Hematopoietic multipotent progenitor cell treated with erythropoietin and hydrocortisone succinate and interleukin-3 and kit ligand, for 8 days (in vitro differentiated cells): ENCODE results near the gene FBXL22.

ENCODE experiments used
- DNase-seq: peaks from one replicate; pipeline ENCODE4 v3.0.0-alpha.2; 2015

Gene FBXL22

DNA sequence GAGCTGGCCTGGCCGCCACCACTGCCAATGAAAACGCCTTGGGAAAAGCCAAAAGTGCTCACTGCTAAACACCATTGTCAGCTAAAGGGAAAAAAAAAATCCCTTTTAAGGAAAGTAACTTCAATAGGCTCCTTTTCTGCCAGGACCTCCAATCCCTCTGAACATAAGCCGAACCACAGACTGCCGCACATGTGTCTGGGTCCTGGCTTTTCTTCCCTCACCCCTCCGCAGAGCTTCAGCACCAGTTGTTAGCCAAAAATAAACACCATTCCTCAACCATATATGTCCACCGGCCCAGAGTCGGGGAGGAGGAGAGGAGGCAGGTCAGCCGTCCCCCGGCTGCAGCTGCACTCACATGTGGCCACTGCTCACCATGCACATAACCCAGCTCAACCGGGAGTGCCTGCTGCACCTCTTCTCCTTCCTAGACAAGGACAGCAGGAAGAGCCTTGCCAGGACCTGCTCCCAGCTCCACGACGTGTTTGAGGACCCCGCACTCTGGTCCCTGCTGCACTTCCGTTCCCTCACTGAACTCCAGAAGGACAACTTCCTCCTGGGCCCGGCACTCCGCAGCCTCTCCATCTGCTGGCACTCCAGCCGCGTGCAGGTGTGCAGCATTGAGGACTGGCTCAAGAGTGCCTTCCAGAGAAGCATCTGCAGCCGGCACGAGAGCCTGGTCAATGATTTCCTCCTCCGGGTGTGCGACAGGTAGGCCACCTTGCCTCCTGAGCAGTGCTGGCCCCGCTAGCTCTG is at the start of gene FBXL22:
FBXL22 (plus strand) TSS at position 350 of the 753 bp plus-strand sequence; CDS start at position 356, 6 bp downstream.
- DNase-seq: no peak

DNA sequence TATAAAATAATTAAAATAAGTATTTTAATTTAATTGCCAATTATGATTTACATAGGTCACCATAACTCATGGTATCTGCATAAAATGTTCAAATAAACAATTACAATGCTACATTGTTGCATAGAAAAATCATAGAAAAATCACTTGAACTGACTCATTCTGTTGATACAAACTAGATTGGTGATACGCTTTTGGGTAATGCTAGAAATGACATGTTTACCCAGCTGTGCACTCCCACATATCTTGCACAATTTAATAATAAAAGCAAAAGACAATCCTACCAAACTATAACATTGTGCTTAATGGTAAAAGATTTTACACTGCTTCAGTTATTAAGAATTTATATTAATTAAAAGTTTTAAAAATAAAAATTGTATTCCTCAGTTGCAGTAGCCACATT is 45.8 kb upstream of the FBXL22 start:
- DNase-seq: no peak

- DNase-seq: peak; percentile 65
Measured at GRCh38 chr15:63553388-63553791, 43.8 kb upstream of the FBXL22 start.

GRCh38 chr15:63554337-63554927 is 42.8 kb upstream of the FBXL22 start:
- no peak for DNase-seq

DNA sequence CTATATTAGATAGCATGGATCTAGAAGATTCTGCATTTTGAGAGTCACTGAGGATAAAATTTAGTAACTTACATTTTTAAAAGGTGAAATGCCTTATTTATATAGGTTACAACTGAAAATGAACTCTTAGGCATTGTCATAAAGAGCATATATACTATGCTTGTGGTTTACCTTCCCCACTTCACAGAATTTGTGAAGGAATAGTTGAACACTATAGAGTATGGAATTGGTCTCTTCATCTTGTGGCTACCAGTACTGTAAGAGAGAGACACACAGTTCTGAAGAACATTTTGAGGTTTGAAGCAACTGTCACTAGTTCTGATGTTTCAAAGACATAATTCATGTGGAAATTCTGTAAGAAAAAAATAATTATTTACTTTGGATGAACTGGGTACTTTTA is 41.7 kb upstream of the FBXL22 start:
- DNase-seq: no peak

- DNase-seq: no peak
Measured at GRCh38 chr15:63556246-63556645, 40.9 kb upstream of the FBXL22 start.

DNA sequence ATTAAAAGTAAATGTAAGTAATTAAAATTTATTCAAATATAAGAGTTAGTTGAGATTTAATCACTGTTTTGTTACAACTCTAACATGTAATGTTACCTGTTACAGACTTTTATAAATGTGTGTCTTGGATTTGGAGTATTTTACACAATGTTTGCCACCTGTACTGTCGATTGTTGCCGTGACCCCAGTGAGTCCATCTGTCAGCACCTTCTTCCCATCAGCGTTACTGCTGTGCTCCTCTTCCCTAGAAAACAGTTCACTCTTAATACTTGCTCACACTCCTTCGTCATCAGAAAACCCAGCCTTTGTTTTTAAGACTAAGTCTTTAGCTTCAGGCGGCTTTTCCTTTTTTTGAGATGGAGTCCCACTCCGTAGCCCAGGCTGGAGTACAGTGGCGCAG is 40.5 kb upstream of the FBXL22 start:
- DNase-seq: no peak

- no peak for DNase-seq
Measured at GRCh38 chr15:63559753-63560152, 37.4 kb upstream of the FBXL22 start.

- DNase-seq: no peak
Measured at GRCh38 chr15:63560741-63561448, 36.3 kb upstream of the FBXL22 start.

GRCh38 chr15:63564093-63564492 is 33.1 kb upstream of the FBXL22 start:
- DNase-seq: no peak

- DNase-seq: no peak
Measured at GRCh38 chr15:63565536-63566186, 31.5 kb upstream of the FBXL22 start.

- no peak for DNase-seq
Measured at GRCh38 chr15:63572749-63573464, 24.3 kb upstream of the FBXL22 start.

DNA sequence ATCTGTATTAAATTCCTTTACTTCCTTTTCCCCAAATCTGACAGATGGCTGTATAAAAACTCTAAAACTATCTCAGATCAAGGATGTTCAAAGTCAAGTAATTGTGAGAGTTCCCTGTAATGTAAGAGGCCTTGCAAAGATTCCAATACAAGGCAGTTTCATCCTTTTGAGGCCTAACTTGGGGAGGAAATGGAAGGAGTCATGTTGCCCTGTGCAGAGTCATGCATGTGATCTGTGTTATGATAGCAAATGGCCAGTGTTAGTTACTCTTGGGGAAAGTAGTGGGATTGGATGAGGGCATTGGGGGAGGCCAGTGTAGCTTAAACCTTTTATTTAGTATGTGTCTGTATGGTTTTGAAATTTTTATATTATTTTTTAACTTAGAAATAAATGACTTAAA is 23.7 kb upstream of the FBXL22 start:
- DNase-seq: no peak

- no peak for DNase-seq
Measured at GRCh38 chr15:63575312-63575711, 21.9 kb upstream of the FBXL22 start.

DNA sequence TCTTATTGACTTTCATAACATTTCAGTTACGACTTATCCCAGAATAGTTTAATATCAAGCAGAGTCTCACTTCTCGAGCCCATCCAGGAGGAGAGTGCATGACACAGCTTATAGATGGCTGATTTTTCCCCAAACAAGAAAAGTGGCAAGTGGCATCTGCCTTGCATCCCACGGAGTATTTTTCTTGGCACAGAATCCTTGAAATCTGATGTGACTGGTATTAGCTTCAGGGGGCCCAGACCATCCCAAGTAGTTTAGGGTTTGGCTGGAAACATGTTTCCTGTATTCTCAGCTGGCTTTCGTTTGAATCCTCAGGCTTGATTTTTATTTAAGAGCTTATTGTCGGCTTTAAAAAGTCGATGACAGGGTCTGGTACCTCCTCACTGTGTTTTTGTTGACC is 20.7 kb upstream of the FBXL22 start:
- no peak for DNase-seq

DNA sequence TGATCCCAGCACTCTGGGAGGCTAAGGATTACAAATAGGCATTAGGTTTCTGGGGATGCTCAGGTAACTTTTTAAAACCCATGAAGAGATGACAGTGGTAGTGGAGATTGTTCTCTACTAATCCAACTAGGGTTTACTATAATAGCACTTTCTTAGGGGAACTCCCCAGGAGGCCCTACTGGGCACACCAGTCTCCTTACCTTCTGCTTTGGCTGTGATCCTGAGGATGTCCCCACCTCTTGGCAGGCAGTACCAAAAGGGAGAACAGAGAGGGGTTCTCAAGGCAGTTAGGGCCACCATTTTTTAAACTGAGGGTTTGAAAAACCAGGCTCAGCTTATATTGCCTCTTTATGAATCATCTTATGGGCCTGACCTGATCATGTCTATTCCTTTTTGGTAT is 15.0 kb upstream of the FBXL22 start:
- DNase-seq: no peak

GRCh38 chr15:63582718-63583426 is 14.3 kb upstream of the FBXL22 start:
- DNase-seq: no peak

GRCh38 chr15:63586790-63587189 is 10.4 kb upstream of the FBXL22 start:
- no peak for DNase-seq

DNA sequence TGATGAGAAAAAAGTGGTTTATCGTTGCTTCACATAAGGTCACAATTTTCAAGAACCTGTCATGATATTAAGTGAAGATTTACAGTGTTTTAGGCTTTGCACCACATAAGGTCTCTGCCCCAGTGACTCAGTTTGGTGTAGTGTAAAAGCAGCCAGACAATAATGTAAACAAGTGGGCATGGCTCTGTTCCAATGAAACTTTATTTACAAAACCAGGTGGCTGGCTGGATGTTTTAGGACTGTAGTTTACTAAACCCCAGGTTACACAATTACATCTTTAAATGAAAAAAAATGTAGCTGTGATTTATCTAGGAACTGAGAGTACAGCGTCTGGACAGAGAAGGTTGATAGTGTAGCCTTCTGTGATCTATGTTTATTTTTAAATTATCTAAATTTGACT is 9.7 kb upstream of the FBXL22 start:
- no peak for DNase-seq

- no peak for DNase-seq
Measured at GRCh38 chr15:63588826-63589225, 8.4 kb upstream of the FBXL22 start.

GRCh38 chr15:63593705-63594671 is 3.2 kb upstream of the FBXL22 start:
- DNase-seq: no peak
